HepG2 (cell line): ENCODE data around the gene PTCD3. TPM values are rescaled to one million over a fixed set of nuclear protein-coding genes. Genes with fewer than 3 reads are reported as not detected.

ENCODE experiments used
- BRCA1 ChIP-seq: sonication (generic); formaldehyde crosslinking; IDR thresholded peaks from 2 replicates; pipeline ENCODE4 v1.4.0; 2020; ENCODE audit warnings: missing genetic modification reagents
- KLF15 ChIP-seq: sonication (generic); formaldehyde crosslinking; IDR thresholded peaks from 2 replicates; pipeline ENCODE4 v1.8.1; 2023; ENCODE audit warnings: borderline replicate concordance, mild to moderate bottlenecking, inconsistent platforms, missing genetic modification reagents, mixed read lengths
- MAFK ChIP-seq, 2 experiments: IDR thresholded peaks in 1 of 2; conservative IDR thresholded peaks in 1 of 2; 2 replicates each; pipeline ENCODE4 v1.6.1; 2011; ENCODE audit warnings: improper control_type of control experiment in 2 of 2, low read length in 2 of 2
- MTF2 ChIP-seq: sonication (generic); formaldehyde crosslinking; IDR thresholded peaks from 2 replicates; pipeline ENCODE4 v1.5.0; 2020; ENCODE audit warnings: missing genetic modification reagents, borderline replicate concordance
- NR1H2 ChIP-seq: sonication (generic); formaldehyde crosslinking; IDR thresholded peaks from 2 replicates; pipeline ENCODE4 v1.8.1; 2022; ENCODE audit warnings: low read depth, missing genetic modification reagents, borderline replicate concordance
- NR2F2 ChIP-seq: IDR thresholded peaks from 2 replicates; pipeline ENCODE4 v1.6.1; 2012; ENCODE audit warnings: low read depth, inconsistent platforms, borderline replicate concordance
- PLRG1 ChIP-seq: fragments of 450-650 bp; conservative IDR thresholded peaks from 2 replicates; pipeline ENCODE4 v1.6.1; 2016
- SMC3 ChIP-seq: IDR thresholded peaks from 2 replicates; pipeline ENCODE4 v1.6.1; 2011; ENCODE audit warnings: low read length, improper control_type of control experiment
- SP1 ChIP-seq, 2 experiments: fragments of 450-650 bp in 1 of 2; sonication (generic) in 1 of 2; formaldehyde crosslinking in 1 of 2; IDR thresholded peaks; 2 replicates each; pipeline versions ENCODE4 v1.4.0 to v1.6.1; 2016 to 2020; ENCODE audit warnings: missing genetic modification reagents in 1 of 2
- ZFX ChIP-seq: sonication (generic); formaldehyde crosslinking; IDR thresholded peaks from 2 replicates; pipeline ENCODE4 v1.4.0; 2020; ENCODE audit warnings: mild to moderate bottlenecking, low read depth, missing genetic modification reagents, moderate library complexity
- ZMYM3 ChIP-seq: sonication (generic); formaldehyde crosslinking; IDR thresholded peaks from 2 replicates; pipeline ENCODE4 v1.5.1; 2020; ENCODE audit warnings: mild to moderate bottlenecking, missing genetic modification reagents
- ZNF547 ChIP-seq: sonication (generic); formaldehyde crosslinking; IDR thresholded peaks from 2 replicates; pipeline ENCODE4 v1.5.1; 2020; ENCODE audit warnings: mild to moderate bottlenecking, missing genetic modification reagents
- ZNF567 ChIP-seq: sonication (generic); formaldehyde crosslinking; IDR thresholded peaks from 2 replicates; pipeline ENCODE4 v1.8.1; 2023; ENCODE audit warnings: mild to moderate bottlenecking, missing genetic modification reagents, borderline replicate concordance
- ZSCAN12 ChIP-seq: sonication (generic); formaldehyde crosslinking; IDR thresholded peaks from 2 replicates; pipeline ENCODE4 v1.9.0; 2021; ENCODE audit warnings: mild to moderate bottlenecking, missing genetic modification reagents
- polyA plus RNA-seq, 8 experiments: library from polyadenylated mRNA; depleted of rRNA in 3 of 8; stranded (reverse) in 7 of 8; unstranded in 1 of 8; fragments of >200 nt; fragmentation: Illumina TruSeq in 4 of 8; extraction: Trizol in 4 of 8; gene quantifications; 2 replicates each; pipeline versions ENCODE4 v1.2.1 to v1.2.3, GENCODE V29; 2011 to 2016; ENCODE audit warnings: low read depth in 4 of 8, missing spikeins in 1 of 8, mixed read lengths in 1 of 8; ENCODE audit not compliant: insufficient read depth in 1 of 8
- total RNA-seq, 5 experiments: library from RNA; depleted of rRNA; stranded (reverse); fragments of >200 nt; fragmentation: Illumina TruSeq; extraction: Trizol; gene quantifications; 2 replicates each; pipeline ENCODE4 v1.2.3, GENCODE V29; 2016; ENCODE audit warnings: low read depth in 1 of 5
- TF ChIP-seq, protein P1 (sequence below), 2 experiments: sonication (generic) in 1 of 2; formaldehyde crosslinking in 1 of 2; IDR thresholded peaks; 2 replicates each; pipeline versions ENCODE4 v1.4.0 to v1.6.1; 2018 to 2020; ENCODE audit warnings: missing genetic modification reagents in 2 of 2, borderline replicate concordance in 1 of 2, low read depth in 1 of 2, mild to moderate bottlenecking in 1 of 2, missing biosample characterization in 1 of 2
- TF ChIP-seq, protein P2 (sequence below): IDR thresholded peaks from 2 replicates; pipeline ENCODE4 v1.6.1; 2016; ENCODE audit warnings: low read depth, control low read depth
- TF ChIP-seq, protein P3 (sequence below): sonication (generic); formaldehyde crosslinking; conservative IDR thresholded peaks from 2 replicates; pipeline ENCODE4 v1.5.0; 2020; ENCODE audit warnings: missing genetic modification reagents

Gene PTCD3
- total and polyA plus RNA-seq, 2 of the 13 experiments (the other 11 are each of a cell fraction or from before 2014, with no cell fraction given): 124 to 309 TPM

DNA sequence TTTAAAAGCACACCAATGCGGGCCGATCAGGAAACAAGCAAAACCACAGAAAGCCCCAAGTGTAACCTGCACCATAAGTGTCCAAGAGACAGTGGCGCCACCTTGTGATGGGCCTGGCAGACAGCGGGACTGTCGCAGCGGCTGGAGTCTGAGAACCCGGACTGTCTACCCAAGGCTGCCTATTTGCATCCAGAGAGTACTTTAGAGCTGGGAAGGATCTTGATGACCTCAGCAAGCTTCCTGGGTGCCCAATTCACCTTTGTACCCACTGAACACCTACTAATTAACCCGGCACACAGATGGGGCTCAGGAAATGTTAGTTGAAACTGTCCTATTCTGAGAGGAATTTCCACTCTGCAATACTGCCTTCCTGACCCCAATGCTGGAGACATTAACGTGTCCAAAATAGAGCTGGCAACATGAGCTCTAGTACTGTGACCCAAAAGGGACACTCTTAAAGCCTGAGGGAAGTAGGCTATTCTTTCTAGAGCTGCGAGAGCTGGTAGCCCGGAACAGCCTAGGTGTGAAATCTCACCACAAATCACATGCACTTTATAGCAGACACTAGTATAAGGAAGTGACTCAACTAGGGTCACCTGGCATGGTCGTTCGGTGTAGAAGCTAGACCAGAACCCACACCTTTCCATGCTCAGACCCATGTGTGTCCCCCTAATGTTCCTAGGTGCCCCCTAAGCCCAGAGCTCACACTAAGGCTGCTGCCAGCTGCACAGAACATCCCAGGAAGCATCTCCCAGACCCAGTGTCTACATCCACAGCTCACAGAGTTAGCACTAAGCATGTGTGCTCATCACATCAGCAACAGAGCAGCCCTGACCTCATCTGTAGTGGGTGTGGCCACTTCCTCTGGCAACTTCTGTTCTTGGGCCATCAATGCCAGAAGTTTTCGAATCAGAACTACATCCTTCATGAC lies 25.8 kb upstream of the PTCD3 start (continued):
- TF ChIP-seq, protein P1, sequence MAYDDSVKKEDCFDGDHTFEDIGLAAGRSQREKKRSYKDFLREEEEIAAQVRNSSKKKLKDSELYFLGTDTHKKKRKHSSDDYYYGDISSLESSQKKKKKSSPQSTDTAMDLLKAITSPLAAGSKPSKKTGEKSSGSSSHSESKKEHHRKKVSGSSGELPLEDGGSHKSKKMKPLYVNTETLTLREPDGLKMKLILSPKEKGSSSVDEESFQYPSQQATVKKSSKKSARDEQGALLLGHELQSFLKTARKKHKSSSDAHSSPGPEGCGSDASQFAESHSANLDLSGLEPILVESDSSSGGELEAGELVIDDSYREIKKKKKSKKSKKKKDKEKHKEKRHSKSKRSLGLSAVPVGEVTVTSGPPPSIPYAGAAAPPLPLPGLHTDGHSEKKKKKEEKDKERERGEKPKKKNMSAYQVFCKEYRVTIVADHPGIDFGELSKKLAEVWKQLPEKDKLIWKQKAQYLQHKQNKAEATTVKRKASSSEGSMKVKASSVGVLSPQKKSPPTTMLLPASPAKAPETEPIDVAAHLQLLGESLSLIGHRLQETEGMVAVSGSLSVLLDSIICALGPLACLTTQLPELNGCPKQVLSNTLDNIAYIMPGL (CRISPR knock-in tag; IDR thresholded peaks at IDR 0.05; ENCODE audit: borderline replicate concordance in 1 of 2, low read depth in 1 of 2): peak in 1 of 2 experiments; percentile 37; a peak in 1 of 4 replicates
- TF ChIP-seq ZNF567 (CRISPR knock-in tag): no peak
- TF ChIP-seq SMC3: peak; percentile 73
- no peak for TF ChIP-seq BRCA1 (CRISPR knock-in tag)
- TF ChIP-seq MTF2: no peak
- TF ChIP-seq, protein P2, sequence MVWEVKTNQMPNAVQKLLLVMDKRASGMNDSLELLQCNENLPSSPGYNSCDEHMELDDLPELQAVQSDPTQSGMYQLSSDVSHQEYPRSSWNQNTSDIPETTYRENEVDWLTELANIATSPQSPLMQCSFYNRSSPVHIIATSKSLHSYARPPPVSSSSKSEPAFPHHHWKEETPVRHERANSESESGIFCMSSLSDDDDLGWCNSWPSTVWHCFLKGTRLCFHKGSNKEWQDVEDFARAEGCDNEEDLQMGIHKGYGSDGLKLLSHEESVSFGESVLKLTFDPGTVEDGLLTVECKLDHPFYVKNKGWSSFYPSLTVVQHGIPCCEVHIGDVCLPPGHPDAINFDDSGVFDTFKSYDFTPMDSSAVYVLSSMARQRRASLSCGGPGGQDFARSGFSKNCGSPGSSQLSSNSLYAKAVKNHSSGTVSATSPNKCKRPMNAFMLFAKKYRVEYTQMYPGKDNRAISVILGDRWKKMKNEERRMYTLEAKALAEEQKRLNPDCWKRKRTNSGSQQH (CRISPR knock-in tag): no peak
- TF ChIP-seq NR2F2: no peak
- TF ChIP-seq MAFK (conservative IDR thresholded peaks at IDR 0.05 in 1 of 2, IDR thresholded peaks at IDR 0.05 in 1 of 2; ENCODE audit: low read length in 2 of 2): peak; percentile 11 to 41; a peak in 3 of 4 replicates
- no peak for TF ChIP-seq ZMYM3
- no peak for TF ChIP-seq PLRG1
- TF ChIP-seq ZFX (CRISPR knock-in tag): no peak
- TF ChIP-seq, protein P3, sequence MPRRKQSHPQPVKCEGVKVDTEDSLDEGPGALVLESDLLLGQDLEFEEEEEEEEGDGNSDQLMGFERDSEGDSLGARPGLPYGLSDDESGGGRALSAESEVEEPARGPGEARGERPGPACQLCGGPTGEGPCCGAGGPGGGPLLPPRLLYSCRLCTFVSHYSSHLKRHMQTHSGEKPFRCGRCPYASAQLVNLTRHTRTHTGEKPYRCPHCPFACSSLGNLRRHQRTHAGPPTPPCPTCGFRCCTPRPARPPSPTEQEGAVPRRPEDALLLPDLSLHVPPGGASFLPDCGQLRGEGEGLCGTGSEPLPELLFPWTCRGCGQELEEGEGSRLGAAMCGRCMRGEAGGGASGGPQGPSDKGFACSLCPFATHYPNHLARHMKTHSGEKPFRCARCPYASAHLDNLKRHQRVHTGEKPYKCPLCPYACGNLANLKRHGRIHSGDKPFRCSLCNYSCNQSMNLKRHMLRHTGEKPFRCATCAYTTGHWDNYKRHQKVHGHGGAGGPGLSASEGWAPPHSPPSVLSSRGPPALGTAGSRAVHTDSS (CRISPR knock-in tag): no peak
- no peak for TF ChIP-seq ZSCAN12 (CRISPR knock-in tag)
- TF ChIP-seq SP1 (IDR thresholded peaks at IDR 0.05): no peak
- no peak for TF ChIP-seq SP1 (CRISPR knock-in tag; IDR thresholded peaks at IDR 0.05)
- no peak for TF ChIP-seq KLF15 (CRISPR knock-in tag)
- no peak for TF ChIP-seq NR1H2
- no peak for TF ChIP-seq ZNF547
